ENCODE results near the gene MAP4K4. TPM values are rescaled to one million over a fixed set of nuclear protein-coding genes. Genes with fewer than 3 reads are reported as not detected.

The MAP4K4 gene
- total and polyA plus RNA-seq, 3 experiments from 2014 or later, result 13.5 to 36.0 (median 30.8) TPM

DNA sequence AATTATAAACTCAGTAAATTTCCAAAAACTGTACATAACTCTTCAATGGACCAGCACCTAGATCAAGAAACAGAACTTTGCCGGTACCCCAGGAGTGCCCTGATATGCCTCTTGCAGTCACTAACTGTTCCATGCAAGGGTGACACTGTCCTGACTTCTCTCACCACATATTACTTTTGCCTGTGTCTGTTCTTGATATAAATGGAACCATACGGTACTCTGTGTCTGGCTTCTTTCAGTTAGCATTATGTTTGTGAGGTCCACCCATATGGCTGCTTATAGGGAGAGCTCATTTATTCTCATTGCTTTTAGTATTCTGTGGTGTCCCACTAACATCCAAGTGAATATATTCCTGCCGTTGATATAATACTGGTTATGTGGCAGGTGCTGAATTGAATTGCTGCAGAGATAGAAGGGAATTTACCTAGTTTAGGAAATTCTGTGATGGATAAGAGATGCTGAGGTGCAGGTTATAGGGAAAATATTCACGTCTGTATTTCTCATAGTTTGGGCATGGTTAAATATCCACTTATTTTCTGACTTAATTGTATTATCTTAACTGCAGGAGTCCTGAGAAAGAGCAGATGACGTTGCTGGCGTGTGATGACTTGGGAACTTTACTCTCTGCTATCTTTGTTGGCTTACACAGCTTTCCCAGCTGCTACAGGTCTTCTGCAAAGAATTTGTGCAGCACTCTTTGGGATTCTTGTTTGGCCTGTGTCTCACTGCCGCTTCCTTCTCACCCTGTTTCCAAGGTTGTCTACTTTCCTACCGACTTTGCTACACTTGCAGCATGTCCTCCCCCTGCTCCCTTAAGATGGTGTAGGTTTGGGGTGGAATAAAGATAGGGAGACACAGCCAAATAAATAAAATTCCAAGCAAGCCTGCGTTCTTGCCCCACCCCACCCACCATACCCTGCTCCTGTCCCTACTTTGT lies 107.9 kb downstream of the MAP4K4 start:
- Mint-ChIP-seq H3K4me1 (peaks cover 50 to 84% (median 72%) of the 10 kb centered on the region in 3 donors), H3K27me3 (no peaks in the 10 kb centered on the region), H3K9me3 (no peaks in the 10 kb centered on the region), H3K4me3 (peak overlapping the region in 3 of 7 donors; percentile 36 to 53 (median 53)), H3K36me3 (peaks cover 0 to 7% (median 7%) of the 10 kb centered on the region in 3 donors), H3K27ac (peak overlapping the region in 7 of 8 donors; percentile 6 to 69 (median 53))
- DNase-seq, result no peak
- no peaks in the 10 kb centered on the region for H3K9me3 ChIP-seq (ENCODE audit: low read length)
- POLR2A ChIA-PET, result no interaction called here
- no peaks in the 10 kb centered on the region for H3K27me3 ChIP-seq (ENCODE audit: insufficient read depth, low read length, poor library complexity, severe bottlenecking)
- H3K36me3 ChIP-seq (ENCODE audit: insufficient read depth, low read length), result peaks cover 5% of the 10 kb centered on the region
- CTCF ChIA-PET, result no interaction called here
- peaks cover 44% of the 10 kb centered on the region for H3K4me1 ChIP-seq (ENCODE audit: insufficient read depth, low read length)
- no peak overlapping the region for H3K27ac ChIP-seq (ENCODE audit: low read depth, low read length)
- no peak overlapping the region for H3K4me3 ChIP-seq (ENCODE audit: low read length)

DNA sequence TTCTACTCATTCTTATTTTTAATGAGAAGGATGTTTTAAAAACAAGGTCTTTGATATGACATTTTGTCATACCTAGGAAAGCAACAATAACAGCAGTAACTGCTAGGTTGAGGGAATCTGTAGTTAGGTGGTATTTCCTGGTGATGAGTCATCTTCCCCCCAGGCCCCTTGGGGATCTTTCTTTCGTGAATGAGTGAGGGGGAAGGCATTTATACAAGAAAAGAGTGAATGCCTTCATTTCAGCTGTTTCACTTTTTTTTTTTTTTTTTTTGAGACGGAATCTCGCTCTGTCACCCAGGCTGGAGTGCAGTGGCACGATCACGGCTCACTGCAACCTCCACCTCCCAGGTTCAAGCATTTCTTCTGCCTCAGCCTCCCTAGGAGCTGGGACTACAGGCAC lies 108.6 kb downstream of the MAP4K4 start:
- ChIA-PET POLR2A (no interaction called here), CTCF (interaction anchor here (1.1 kb wide), 1 partner anchor 25 kb away, joined by 3 read pairs; no protein-coding TSS in a partner anchor)
- Mint-ChIP-seq H3K27me3 (no peaks in the 10 kb centered on the region), H3K27ac (peak overlapping the region in 6 of 8 donors; percentile 6 to 64 (median 52)), H3K4me3 (peak overlapping the region in 4 of 7 donors; percentile 13 to 53 (median 44)), H3K4me1 (peaks cover 52 to 82% (median 65%) of the 10 kb centered on the region in 3 donors), H3K9me3 (no peaks in the 10 kb centered on the region), H3K36me3 (peaks cover 0 to 7% (median 5%) of the 10 kb centered on the region in 3 donors)
- DNase-seq, result no peak
- Histone ChIP-seq H3K4me3 (ENCODE audit: low read length) (no peak overlapping the region), H3K36me3 (ENCODE audit: insufficient read depth, low read length) (peaks cover 5% of the 10 kb centered on the region), H3K4me1 (ENCODE audit: insufficient read depth, low read length) (peaks cover 44% of the 10 kb centered on the region), H3K27ac (ENCODE audit: low read depth, low read length) (no peak overlapping the region), H3K9me3 (ENCODE audit: low read length) (no peaks in the 10 kb centered on the region), H3K27me3 (ENCODE audit: insufficient read depth, low read length, poor library complexity, severe bottlenecking) (no peaks in the 10 kb centered on the region)

DNA sequence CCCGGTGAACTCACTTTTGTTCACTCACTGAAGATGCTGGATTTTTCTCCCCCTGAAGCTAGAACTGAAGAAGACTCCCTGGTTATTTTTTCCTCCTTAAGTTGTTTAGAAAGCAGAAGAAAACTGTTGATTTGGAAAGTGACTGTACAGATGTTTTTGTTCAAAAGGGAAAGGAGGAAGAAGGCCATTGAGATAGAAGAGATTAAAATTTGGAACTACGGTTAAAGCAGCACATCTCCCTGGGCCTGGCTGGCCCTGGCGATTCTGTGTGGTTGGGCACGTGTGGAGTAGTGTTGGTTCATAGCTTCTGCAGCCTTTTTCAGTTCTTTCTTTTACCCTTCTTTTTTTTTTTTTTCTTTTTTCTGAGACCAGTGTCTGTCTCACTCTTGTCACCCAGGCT lies 109.2 kb downstream of the MAP4K4 start:
- peak overlapping the region in 6 of 7 donors; percentile 3 to 69 (median 38) for H3K4me3 Mint-ChIP-seq
- Histone ChIP-seq H3K27ac (ENCODE audit: low read depth, low read length) (no peak overlapping the region), H3K4me3 (ENCODE audit: low read length) (no peak overlapping the region), H3K9me3 (ENCODE audit: low read length) (no peaks in the 10 kb centered on the region), H3K4me1 (ENCODE audit: insufficient read depth, low read length) (peaks cover 44% of the 10 kb centered on the region), H3K36me3 (ENCODE audit: insufficient read depth, low read length) (peaks cover 5% of the 10 kb centered on the region), H3K27me3 (ENCODE audit: insufficient read depth, low read length, poor library complexity, severe bottlenecking) (no peaks in the 10 kb centered on the region)
- ChIA-PET CTCF (interaction anchor here (1.1 kb wide), 1 partner anchor 24 kb away, joined by 3 read pairs; no protein-coding TSS in a partner anchor), POLR2A (no interaction called here)
- H3K27ac Mint-ChIP-seq, result peak overlapping the region in 5 of 8 donors; percentile 25 to 64 (median 44)
- H3K9me3 Mint-ChIP-seq, result no peaks in the 10 kb centered on the region
- peaks cover 53 to 83% (median 67%) of the 10 kb centered on the region in 3 donors for H3K4me1 Mint-ChIP-seq
- H3K36me3 Mint-ChIP-seq, result peaks cover 0 to 7% (median 4%) of the 10 kb centered on the region in 3 donors
- no peaks in the 10 kb centered on the region for H3K27me3 Mint-ChIP-seq
- no peak for DNase-seq

DNA sequence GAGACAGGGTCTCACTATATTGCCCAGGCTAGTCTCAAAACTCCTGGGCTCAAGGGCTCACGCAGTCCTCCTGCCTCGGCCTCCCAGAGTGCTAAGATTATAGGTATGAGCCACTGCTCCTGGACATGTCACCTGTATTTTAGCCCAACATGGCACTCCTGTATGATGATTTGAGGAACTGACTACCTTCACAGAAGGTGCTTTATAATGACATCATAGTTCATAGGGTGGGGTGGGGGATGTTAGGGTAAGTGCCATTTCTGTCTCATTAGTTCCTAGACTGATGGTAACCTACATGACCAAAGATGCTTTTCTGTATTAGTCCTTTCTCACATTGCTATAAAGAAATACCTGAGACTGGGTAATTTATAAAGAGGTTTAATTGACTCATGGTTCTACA lies 109.7 kb downstream of the MAP4K4 start:
- Histone ChIP-seq H3K27ac (ENCODE audit: low read depth, low read length) (no peak overlapping the region), H3K4me1 (ENCODE audit: insufficient read depth, low read length) (peaks cover 42% of the 10 kb centered on the region), H3K9me3 (ENCODE audit: low read length) (no peaks in the 10 kb centered on the region), H3K4me3 (ENCODE audit: low read length) (no peak overlapping the region), H3K36me3 (ENCODE audit: insufficient read depth, low read length) (peaks cover 5% of the 10 kb centered on the region), H3K27me3 (ENCODE audit: insufficient read depth, low read length, poor library complexity, severe bottlenecking) (no peaks in the 10 kb centered on the region)
- DNase-seq, result no peak
- Mint-ChIP-seq H3K27me3 (no peaks in the 10 kb centered on the region), H3K4me3 (peak overlapping the region in 1 of 7 donors; percentile 44), H3K9me3 (no peaks in the 10 kb centered on the region), H3K4me1 (peaks cover 52 to 81% (median 67%) of the 10 kb centered on the region in 3 donors), H3K36me3 (peaks cover 2 to 6% (median 2%) of the 10 kb centered on the region in 3 donors), H3K27ac (peak overlapping the region in 2 of 8 donors; percentile 26 to 43)
- ChIA-PET POLR2A (no interaction called here), CTCF (interaction anchor here (1.1 kb wide), 1 partner anchor 24 kb away, joined by 3 read pairs; no protein-coding TSS in a partner anchor)

DNA sequence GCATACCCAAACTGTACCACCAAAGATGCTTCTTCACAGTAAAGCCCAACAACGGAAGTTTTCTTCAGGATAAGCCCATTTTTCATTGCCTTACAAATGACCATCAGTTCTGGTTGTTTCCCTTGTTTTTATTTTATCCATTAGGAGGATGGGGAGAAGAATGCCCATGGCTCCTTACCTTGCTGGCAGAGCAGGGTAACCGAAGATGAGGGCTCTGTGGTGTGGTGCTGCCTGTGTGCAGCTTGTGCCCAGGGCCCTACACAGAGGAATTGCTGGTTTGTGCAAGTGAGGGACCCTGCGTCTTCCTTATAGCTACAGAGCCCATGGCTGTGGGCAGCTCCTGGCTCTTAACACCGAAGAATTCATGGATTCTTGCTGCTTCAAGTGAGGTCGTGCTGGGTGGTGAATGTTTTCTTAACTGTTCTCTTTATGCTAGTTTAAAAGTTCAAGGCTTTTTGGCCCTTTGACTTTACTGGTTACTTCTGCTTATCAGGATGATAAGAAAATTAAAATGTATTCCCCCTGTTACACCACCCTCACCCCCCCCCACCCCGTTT lies 110.6 kb downstream of the MAP4K4 start:
- H3K9me3 Mint-ChIP-seq, result no peaks in the 10 kb centered on the region
- no peak overlapping the region for H3K4me3 Mint-ChIP-seq
- no peak overlapping the region for H3K27ac ChIP-seq (ENCODE audit: low read depth, low read length)
- peaks cover 5% of the 10 kb centered on the region for H3K36me3 ChIP-seq (ENCODE audit: insufficient read depth, low read length)
- no peaks in the 10 kb centered on the region for H3K27me3 ChIP-seq (ENCODE audit: insufficient read depth, low read length, poor library complexity, severe bottlenecking)
- no peak for DNase-seq
- H3K4me1 Mint-ChIP-seq, result peaks cover 49 to 80% (median 66%) of the 10 kb centered on the region in 3 donors
- peaks cover under 1 to 4% (median 3%) of the 10 kb centered on the region in 3 donors for H3K36me3 Mint-ChIP-seq
- no peak overlapping the region for H3K4me3 ChIP-seq (ENCODE audit: low read length)
- no peak overlapping the region for H3K27ac Mint-ChIP-seq
- H3K4me1 ChIP-seq (ENCODE audit: insufficient read depth, low read length), result peaks cover 39% of the 10 kb centered on the region
- H3K27me3 Mint-ChIP-seq, result no peaks in the 10 kb centered on the region
- H3K9me3 ChIP-seq (ENCODE audit: low read length), result no peaks in the 10 kb centered on the region
- CTCF ChIA-PET, result no interaction called here
- POLR2A ChIA-PET, result no interaction called here

DNA sequence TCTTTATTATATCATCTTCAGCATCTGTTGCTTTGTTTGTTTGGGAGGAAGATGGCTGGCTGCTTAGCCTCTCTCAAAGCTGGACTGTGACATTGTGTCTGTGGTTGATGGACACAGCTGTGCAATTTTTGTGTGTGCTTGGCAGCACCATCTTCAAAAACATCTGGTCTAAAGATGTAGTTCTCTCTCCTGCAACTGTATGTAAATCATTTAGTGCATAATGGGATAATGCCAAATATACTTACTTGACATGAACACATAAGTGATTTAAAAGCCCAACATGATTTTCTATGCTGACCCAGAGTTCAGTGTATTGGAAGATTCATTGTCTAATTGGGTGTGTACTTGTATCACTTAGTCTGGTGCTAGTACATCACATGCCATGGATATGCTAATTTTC lies 112.2 kb downstream of the MAP4K4 start:
- H3K27ac ChIP-seq (ENCODE audit: low read depth, low read length), result no peak overlapping the region
- Mint-ChIP-seq H3K27ac (peak overlapping the region in 4 of 8 donors; percentile 9 to 24 (median 23)), H3K36me3 (peaks cover 2 to 4% (median 3%) of the 10 kb centered on the region in 3 donors), H3K4me3 (no peak overlapping the region), H3K4me1 (peaks cover 51 to 77% (median 66%) of the 10 kb centered on the region in 3 donors), H3K9me3 (no peaks in the 10 kb centered on the region), H3K27me3 (no peaks in the 10 kb centered on the region)
- ChIA-PET POLR2A (no interaction called here), CTCF (interaction anchor here (1.2 kb wide), 2 partner anchors 12 to 13 kb away, joined by 3 read pairs; no protein-coding TSS in a partner anchor)
- H3K27me3 ChIP-seq (ENCODE audit: insufficient read depth, low read length, poor library complexity, severe bottlenecking), result no peaks in the 10 kb centered on the region
- no peaks in the 10 kb centered on the region for H3K36me3 ChIP-seq (ENCODE audit: insufficient read depth, low read length)
- H3K9me3 ChIP-seq (ENCODE audit: low read length), result no peaks in the 10 kb centered on the region
- no peak overlapping the region for H3K4me3 ChIP-seq (ENCODE audit: low read length)
- H3K4me1 ChIP-seq (ENCODE audit: insufficient read depth, low read length), result peaks cover 27% of the 10 kb centered on the region
- DNase-seq, result no peak

DNA sequence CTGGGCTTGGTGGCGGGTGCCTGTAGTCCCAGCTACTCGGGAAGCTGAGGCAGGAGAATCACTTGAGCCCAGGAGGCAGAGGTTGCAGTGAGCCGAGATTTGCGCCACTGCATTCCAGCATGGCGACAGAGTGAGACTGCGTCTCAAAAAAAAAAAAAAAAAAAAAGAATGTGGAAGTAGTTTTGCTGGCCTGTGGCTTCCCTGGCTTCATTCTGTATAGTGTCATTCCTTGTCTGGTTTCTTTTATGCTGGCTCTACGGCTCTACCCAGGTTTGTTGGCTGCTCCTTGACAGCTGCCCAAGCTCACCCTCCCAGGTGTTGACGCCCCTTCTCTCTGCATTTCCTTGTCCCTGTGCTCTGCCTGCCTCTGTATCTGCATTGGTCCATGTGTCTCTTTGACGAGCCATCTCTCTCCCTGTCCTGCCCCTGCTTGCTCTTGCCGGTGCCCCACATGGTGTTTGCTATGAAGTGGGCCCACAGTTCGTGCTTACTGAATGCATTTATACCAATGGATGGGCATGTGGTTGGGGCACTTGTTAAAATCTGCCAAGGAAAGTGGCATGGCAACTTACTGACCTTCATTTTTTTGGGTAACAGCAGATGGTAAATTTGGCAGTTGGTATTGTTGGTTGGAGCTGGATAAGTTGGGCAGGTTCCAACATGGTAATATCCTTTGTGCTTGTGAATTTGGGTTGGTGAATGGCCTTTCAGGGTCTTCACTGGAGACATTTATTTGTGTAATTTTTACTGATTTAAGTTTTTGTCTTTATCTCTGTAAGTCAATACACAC lies 113.9 kb downstream of the MAP4K4 start:
- Histone ChIP-seq H3K36me3 (ENCODE audit: insufficient read depth, low read length) (no peaks in the 10 kb centered on the region), H3K27me3 (ENCODE audit: insufficient read depth, low read length, poor library complexity, severe bottlenecking) (no peaks in the 10 kb centered on the region), H3K4me3 (ENCODE audit: low read length) (no peak overlapping the region), H3K4me1 (ENCODE audit: insufficient read depth, low read length) (peaks cover 22% of the 10 kb centered on the region), H3K9me3 (ENCODE audit: low read length) (no peaks in the 10 kb centered on the region), H3K27ac (ENCODE audit: low read depth, low read length) (no peak overlapping the region)
- peak overlapping the region in 1 of 7 donors; percentile 30 for H3K4me3 Mint-ChIP-seq
- H3K27me3 Mint-ChIP-seq, result no peaks in the 10 kb centered on the region
- ChIA-PET POLR2A (no interaction called here), CTCF (no interaction called here)
- H3K36me3 Mint-ChIP-seq, result peaks cover 3% of the 10 kb centered on the region in 3 donors
- H3K4me1 Mint-ChIP-seq, result peaks cover 51 to 78% (median 66%) of the 10 kb centered on the region in 3 donors
- H3K9me3 Mint-ChIP-seq, result no peaks in the 10 kb centered on the region
- no peak for DNase-seq
- peak overlapping the region in 2 of 8 donors; percentile 43 to 77 for H3K27ac Mint-ChIP-seq

All from CD8-positive, alpha-beta memory T cell (primary cell).